ENCODE data around the gene THNSL1.

Gene THNSL1

DNA sequence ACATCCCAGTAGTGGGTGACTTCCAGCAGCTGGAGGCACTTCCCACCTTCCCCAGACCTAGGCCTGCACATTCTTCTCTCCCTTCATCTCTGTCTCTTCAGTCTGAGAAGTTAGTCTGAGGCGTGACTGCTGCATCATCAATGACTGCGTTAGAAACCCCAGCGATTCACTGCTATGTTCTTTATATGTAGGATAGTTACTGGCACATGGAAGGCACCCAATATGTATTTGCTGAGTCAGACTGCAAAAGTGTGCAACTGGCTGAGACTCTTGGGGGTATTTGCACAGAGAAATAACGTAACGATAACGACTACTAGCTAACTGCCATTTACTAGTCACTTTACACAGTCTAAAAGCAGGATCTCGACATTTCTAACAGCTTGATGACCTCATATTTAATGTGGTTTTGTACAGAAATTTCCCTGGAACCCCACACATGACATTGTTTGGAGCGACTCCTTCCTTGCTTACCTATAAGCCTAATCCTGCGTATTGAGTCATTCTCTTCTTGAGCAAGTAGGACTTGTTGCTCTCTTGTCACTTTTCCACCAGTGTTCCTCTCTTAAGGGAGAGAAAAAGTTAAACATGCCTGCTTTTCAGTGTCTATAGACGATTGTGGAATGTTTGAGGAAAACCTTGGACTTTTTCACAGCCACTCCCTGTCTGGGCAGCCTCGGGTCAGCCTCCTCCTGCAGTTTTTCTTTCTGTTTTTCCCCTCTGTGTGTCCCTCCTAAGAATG, 45.5 kb downstream of the THNSL1 start:
- DNase-seq: no peak

DNA sequence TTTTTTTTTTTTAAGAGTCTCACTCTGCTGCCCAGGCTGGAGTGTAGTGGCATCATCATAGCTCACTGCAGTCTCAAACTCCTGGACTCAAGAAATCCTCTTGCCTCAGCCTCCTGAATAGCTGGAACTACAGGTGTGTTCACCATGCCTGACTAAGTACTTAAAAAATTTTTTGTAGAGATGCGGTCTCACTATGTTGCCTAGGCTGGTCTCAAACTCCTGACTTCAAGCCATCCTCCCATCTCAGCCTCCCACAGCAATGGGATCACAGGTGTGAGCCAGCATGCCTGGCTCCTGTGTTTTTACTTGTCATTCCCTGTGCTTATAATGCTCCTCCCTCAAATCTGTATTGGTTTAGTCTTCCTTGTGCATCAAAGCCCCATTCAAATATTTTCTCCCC, 46.7 kb downstream of the THNSL1 start:
- DNase-seq: no peak

DNA sequence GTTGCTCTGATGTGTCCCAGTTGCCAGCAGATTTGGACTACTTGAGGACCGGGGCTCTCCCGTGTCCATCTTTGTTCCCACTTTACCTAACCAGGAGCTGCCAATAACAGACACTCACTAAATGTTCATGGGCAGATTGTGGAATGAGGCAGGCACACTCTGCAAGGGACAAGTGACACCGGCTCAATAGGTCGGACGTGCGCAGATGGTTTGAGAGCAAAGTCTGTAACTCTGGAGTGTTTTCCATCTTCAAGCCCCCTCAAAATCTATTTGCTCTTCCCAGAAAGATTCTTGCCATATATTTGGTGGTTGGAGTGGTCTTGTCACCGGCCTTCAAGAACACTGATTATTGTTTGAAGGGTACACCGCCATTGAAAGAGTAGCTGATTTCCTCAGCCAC, 47.2 kb downstream of the THNSL1 start:
- DNase-seq: no peak

DNA sequence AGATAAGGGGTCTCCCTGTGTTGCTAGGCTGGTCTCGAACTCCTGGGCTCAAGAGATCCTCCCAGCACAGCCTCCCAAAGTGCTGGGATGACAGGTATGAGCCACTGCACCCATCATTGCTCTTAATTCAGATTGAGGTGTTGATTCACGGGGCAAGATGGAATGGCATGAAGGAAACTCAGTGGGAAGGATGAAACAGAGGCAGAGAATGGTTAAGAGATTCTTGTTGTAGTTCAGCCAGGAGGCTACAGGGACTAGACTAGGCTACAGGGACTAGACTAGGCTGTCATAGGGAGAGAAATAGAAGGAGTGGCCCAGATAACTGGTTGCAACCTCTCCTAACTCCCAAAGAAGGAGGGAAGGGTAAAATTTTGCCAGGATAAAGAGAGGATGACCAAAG, 48.0 kb downstream of the THNSL1 start:
- no peak for DNase-seq

DNA sequence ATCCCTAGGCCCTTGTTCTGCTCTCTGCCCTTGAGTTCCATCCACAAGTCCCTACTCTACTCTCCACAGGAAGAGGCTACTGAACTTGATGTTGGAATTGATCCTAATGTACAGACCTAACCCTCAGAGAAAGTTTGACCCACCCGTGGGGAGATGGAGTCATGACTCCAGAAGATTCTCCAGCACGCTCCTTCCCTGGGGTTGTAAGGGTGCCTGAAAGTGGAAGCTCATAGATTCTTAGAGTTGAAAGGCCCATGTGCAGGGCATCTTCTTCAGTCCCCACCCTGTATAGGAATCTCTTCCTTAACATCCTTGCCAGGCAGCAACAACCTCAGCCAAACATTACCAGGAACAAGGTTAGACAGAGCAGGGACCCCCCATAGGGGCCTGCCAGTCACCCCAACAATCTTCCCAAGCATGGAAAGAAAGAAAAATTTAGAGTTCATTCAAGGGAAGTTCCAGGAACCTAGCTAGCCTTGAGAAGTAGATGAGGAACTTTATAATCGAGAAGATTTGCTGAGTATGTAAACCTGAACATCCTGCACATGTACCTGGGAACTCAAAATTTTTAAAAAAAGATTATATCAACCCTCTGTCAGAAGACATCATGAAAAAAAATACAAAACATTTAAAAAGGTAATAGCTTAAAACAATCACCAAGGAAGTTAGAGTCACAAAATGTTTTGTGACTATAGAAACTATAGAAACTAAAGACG, 49.5 kb downstream of the THNSL1 start:
- no peak for DNase-seq

DNA sequence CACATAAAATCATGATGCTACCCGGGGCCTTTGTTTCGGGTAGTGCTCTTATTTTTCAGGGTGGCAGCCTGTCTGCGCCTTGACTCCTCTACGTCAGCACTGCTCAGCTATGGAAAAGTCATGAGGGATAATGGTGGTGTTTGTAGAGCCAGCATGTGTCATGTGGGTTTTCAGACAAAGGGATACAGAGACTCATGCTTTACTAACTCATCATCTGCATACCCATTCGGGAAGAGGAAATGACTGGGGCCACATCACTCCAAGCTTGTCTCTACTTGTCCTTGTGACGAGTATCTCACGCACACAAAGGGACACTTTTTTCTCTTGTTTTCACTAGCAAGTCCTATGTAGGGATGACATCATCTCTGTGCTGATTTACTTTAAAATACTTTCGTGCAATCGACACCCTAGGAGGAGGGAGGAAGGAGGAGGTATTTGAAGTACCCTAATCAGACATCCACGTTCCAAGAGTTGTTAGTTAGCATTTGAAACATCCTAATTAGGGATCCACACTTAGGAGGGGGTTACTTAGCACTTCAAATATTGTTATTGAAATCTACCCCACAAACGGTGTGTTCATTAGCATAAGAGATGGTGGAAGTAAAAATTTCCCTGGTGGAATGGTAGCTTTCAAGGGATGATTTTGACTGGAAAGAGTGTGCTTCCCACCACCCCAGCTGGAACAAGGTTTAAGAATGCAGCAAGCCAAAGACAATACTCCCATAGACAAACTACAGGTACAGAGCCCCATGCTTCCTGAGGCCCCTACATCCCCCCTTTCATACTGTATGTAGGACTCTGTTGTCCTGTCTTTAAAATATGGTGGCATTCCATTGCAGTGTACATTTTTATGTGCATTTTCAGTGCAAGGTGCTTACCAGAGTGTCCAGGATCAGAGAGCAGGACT, 52.0 kb downstream of the THNSL1 start:
- no peak for DNase-seq

DNA sequence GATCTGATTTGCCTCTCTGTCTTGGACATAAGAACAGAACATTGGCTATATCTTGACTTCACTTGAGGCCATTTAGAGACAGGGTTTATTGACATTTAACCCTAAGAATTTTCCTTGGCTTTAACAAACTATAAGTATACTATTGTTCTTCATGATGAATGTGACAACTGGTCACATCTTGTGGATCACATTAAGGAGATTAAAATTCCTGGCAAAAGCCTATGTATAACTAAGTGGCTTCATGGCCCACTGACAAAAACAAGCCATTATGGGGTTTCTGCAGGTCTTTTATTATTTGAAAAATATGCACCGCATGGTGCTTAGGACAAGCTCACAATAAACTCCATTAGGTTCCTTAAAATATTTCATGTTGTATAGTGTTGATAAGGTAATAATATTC, 54.8 kb downstream of the THNSL1 start:
- no peak for DNase-seq

DNA sequence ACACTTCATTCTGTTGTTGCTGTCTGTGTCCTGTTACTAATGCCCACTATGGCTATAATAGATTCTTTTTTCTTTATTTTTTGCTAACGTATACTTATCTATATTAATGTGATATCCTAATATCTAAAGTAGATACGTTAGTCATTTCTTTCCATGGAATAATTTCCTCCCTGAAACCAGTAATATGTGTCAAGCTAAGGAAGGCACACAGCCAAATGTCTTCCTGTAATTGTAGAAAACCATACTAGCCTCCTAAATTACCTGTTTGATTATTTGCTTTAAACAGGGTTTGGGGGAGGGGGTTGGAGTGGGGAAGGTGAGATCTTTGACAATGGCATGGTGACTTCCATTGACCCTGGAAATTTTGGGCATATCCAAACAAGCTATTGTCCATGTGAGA, 56.4 kb downstream of the THNSL1 start:
- DNase-seq: no peak

DNA sequence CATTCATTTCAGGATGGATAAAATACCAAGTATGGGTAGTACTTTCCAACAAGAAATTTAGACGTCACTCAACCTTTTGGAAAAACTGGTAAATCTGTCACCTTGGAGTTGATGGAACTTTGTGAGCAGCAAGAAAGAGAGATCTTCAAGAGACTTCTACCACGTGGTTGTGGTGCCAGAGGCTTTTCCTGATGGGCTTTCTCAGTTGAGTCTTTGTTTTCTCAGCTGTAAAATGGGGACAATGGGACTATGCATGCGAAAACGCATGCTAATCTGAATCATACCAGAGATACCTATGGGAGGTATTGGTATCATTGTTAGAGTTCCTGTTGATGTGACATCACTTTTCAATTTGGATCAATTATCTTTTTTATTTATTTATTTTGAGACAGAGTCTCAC, 59.4 kb downstream of the THNSL1 start:
- no peak for DNase-seq
